Measurements from ENCODE around the gene RASL11B.

Gene RASL11B

GRCh38 chr4:52889778-52890520, 27.8 kb downstream of the RASL11B start:
- Histone ChIP-seq H3K27me3 (ENCODE audit: control insufficient read depth, insufficient read depth, low read length) (no peaks in the 10 kb centered on the region), H3K9ac (ENCODE audit: low read length) (no peak overlapping the region), H3K9me3 (ENCODE audit: control insufficient read depth, insufficient read depth, low read depth, low read length) (peaks cover 4% of the 10 kb centered on the region; the same call in 1 of the 2 replicates), H3K4me1 (ENCODE audit: control insufficient read depth, insufficient read depth, low read length) (no peaks in the 10 kb centered on the region), H3K4me3 (ENCODE audit: low read depth, low read length) (no peak overlapping the region), H3K27ac (ENCODE audit: low read depth, low read length) (no peak overlapping the region), H3K36me3 (ENCODE audit: control insufficient read depth, insufficient read depth, low read length) (no peaks in the 10 kb centered on the region)

- Histone ChIP-seq H3K9me3 (ENCODE audit: control insufficient read depth, insufficient read depth, low read depth, low read length) (peaks cover 4% of the 10 kb centered on the region), H3K4me1 (ENCODE audit: control insufficient read depth, insufficient read depth, low read length) (no peaks in the 10 kb centered on the region), H3K36me3 (ENCODE audit: control insufficient read depth, insufficient read depth, low read length) (no peaks in the 10 kb centered on the region), H3K27ac (ENCODE audit: low read depth, low read length) (no peak overlapping the region), H3K27me3 (ENCODE audit: control insufficient read depth, insufficient read depth, low read length) (no peaks in the 10 kb centered on the region), H3K9ac (ENCODE audit: low read length) (no peak overlapping the region), H3K4me3 (ENCODE audit: low read depth, low read length) (no peak overlapping the region)
These were observed 28.3 kb downstream of the RASL11B start for GRCh38 chr4:52890521-52890791.

GRCh38 chr4:52891743-52892142, 29.6 kb downstream of the RASL11B start:
- Histone ChIP-seq H3K27ac (ENCODE audit: low read depth, low read length) (no peak overlapping the region), H3K9ac (ENCODE audit: low read length) (no peak overlapping the region), H3K27me3 (ENCODE audit: control insufficient read depth, insufficient read depth, low read length) (no peaks in the 10 kb centered on the region), H3K9me3 (ENCODE audit: control insufficient read depth, insufficient read depth, low read depth, low read length) (peaks cover 4% of the 10 kb centered on the region; the same call in 1 of the 2 replicates), H3K4me3 (ENCODE audit: low read depth, low read length) (no peak overlapping the region), H3K36me3 (ENCODE audit: control insufficient read depth, insufficient read depth, low read length) (no peaks in the 10 kb centered on the region), H3K4me1 (ENCODE audit: control insufficient read depth, insufficient read depth, low read length) (no peaks in the 10 kb centered on the region)

- H3K27me3 ChIP-seq (ENCODE audit: control insufficient read depth, insufficient read depth, low read length) = no peaks in the 10 kb centered on the region
- no peak overlapping the region for H3K27ac ChIP-seq (ENCODE audit: low read depth, low read length)
- no peak overlapping the region for H3K9ac ChIP-seq (ENCODE audit: low read length)
- H3K9me3 ChIP-seq (ENCODE audit: control insufficient read depth, insufficient read depth, low read depth, low read length) = no peaks in the 10 kb centered on the region; the same call in 1 of the 2 replicates
- no peak overlapping the region for H3K4me3 ChIP-seq (ENCODE audit: low read depth, low read length)
- H3K36me3 ChIP-seq (ENCODE audit: control insufficient read depth, insufficient read depth, low read length) = no peaks in the 10 kb centered on the region
- H3K4me1 ChIP-seq (ENCODE audit: control insufficient read depth, insufficient read depth, low read length) = no peaks in the 10 kb centered on the region
These were observed 30.8 kb downstream of the RASL11B start for GRCh38 chr4:52892880-52893279.

- no peak overlapping the region for H3K4me3 ChIP-seq (ENCODE audit: low read depth, low read length)
- H3K27me3 ChIP-seq (ENCODE audit: control insufficient read depth, insufficient read depth, low read length) = no peaks in the 10 kb centered on the region
- no peak overlapping the region for H3K27ac ChIP-seq (ENCODE audit: low read depth, low read length)
- H3K36me3 ChIP-seq (ENCODE audit: control insufficient read depth, insufficient read depth, low read length) = no peaks in the 10 kb centered on the region
- H3K9ac ChIP-seq (ENCODE audit: low read length) = no peak overlapping the region
- no peaks in the 10 kb centered on the region; the same call in 1 of the 2 replicates for H3K9me3 ChIP-seq (ENCODE audit: control insufficient read depth, insufficient read depth, low read depth, low read length)
- no peaks in the 10 kb centered on the region for H3K4me1 ChIP-seq (ENCODE audit: control insufficient read depth, insufficient read depth, low read length)
These were observed 32.3 kb downstream of the RASL11B start for GRCh38 chr4:52894443-52894842.

GRCh38 chr4:52903273-52903672, 41.2 kb downstream of the RASL11B start:
- Histone ChIP-seq H3K4me1 (ENCODE audit: control insufficient read depth, insufficient read depth, low read length) (no peaks in the 10 kb centered on the region), H3K9ac (ENCODE audit: low read length) (no peak overlapping the region), H3K4me3 (ENCODE audit: low read depth, low read length) (no peak overlapping the region), H3K27me3 (ENCODE audit: control insufficient read depth, insufficient read depth, low read length) (no peaks in the 10 kb centered on the region), H3K36me3 (ENCODE audit: control insufficient read depth, insufficient read depth, low read length) (0 out of 2 replicates have a peak, but pooled peaks cover 5% of the 10 kb centered on the region), H3K9me3 (ENCODE audit: control insufficient read depth, insufficient read depth, low read depth, low read length) (peaks cover 20% of the 10 kb centered on the region), H3K27ac (ENCODE audit: low read depth, low read length) (no peak overlapping the region)

- no peaks in the 10 kb centered on the region for H3K4me1 ChIP-seq (ENCODE audit: control insufficient read depth, insufficient read depth, low read length)
- peaks cover 20% of the 10 kb centered on the region for H3K9me3 ChIP-seq (ENCODE audit: control insufficient read depth, insufficient read depth, low read depth, low read length)
- H3K27ac ChIP-seq (ENCODE audit: low read depth, low read length) = no peak overlapping the region
- no peak overlapping the region for H3K4me3 ChIP-seq (ENCODE audit: low read depth, low read length)
- H3K27me3 ChIP-seq (ENCODE audit: control insufficient read depth, insufficient read depth, low read length) = no peaks in the 10 kb centered on the region
- H3K36me3 ChIP-seq (ENCODE audit: control insufficient read depth, insufficient read depth, low read length) = 0 out of 2 replicates have a peak, but pooled peaks cover 5% of the 10 kb centered on the region
- no peak overlapping the region for H3K9ac ChIP-seq (ENCODE audit: low read length)
These were observed 42.3 kb downstream of the RASL11B start for GRCh38 chr4:52904421-52904820.

- H3K9me3 ChIP-seq (ENCODE audit: control insufficient read depth, insufficient read depth, low read depth, low read length) = no peaks in the 10 kb centered on the region
- no peak overlapping the region for H3K4me3 ChIP-seq (ENCODE audit: low read depth, low read length)
- no peaks in the 10 kb centered on the region for H3K36me3 ChIP-seq (ENCODE audit: control insufficient read depth, insufficient read depth, low read length)
- H3K9ac ChIP-seq (ENCODE audit: low read length) = no peak overlapping the region
- H3K4me1 ChIP-seq (ENCODE audit: control insufficient read depth, insufficient read depth, low read length) = no peaks in the 10 kb centered on the region
- no peak overlapping the region for H3K27ac ChIP-seq (ENCODE audit: low read depth, low read length)
- H3K27me3 ChIP-seq (ENCODE audit: control insufficient read depth, insufficient read depth, low read length) = no peaks in the 10 kb centered on the region
These were observed 45.4 kb downstream of the RASL11B start for GRCh38 chr4:52907510-52907909.

GRCh38 chr4:52910115-52910514, 48.0 kb downstream of the RASL11B start:
- no peaks in the 10 kb centered on the region for H3K27me3 ChIP-seq (ENCODE audit: control insufficient read depth, insufficient read depth, low read length)
- no peak overlapping the region for H3K27ac ChIP-seq (ENCODE audit: low read depth, low read length)
- no peak overlapping the region for H3K4me3 ChIP-seq (ENCODE audit: low read depth, low read length)
- H3K9me3 ChIP-seq (ENCODE audit: control insufficient read depth, insufficient read depth, low read depth, low read length) = no peaks in the 10 kb centered on the region
- peaks cover 6% of the 10 kb centered on the region; the same call in 1 of the 2 replicates for H3K4me1 ChIP-seq (ENCODE audit: control insufficient read depth, insufficient read depth, low read length)
- no peaks in the 10 kb centered on the region for H3K36me3 ChIP-seq (ENCODE audit: control insufficient read depth, insufficient read depth, low read length)
- H3K9ac ChIP-seq (ENCODE audit: low read length) = no peak overlapping the region

GRCh38 chr4:52911684-52912294, 49.7 kb downstream of the RASL11B start:
- no peak overlapping the region for H3K27ac ChIP-seq (ENCODE audit: low read depth, low read length)
- no peaks in the 10 kb centered on the region for H3K27me3 ChIP-seq (ENCODE audit: control insufficient read depth, insufficient read depth, low read length)
- H3K36me3 ChIP-seq (ENCODE audit: control insufficient read depth, insufficient read depth, low read length) = no peaks in the 10 kb centered on the region
- no peaks in the 10 kb centered on the region for H3K9me3 ChIP-seq (ENCODE audit: control insufficient read depth, insufficient read depth, low read depth, low read length)
- no peak overlapping the region for H3K9ac ChIP-seq (ENCODE audit: low read length)
- peaks cover 8% of the 10 kb centered on the region; the same call in 1 of the 2 replicates for H3K4me1 ChIP-seq (ENCODE audit: control insufficient read depth, insufficient read depth, low read length)
- no peak overlapping the region for H3K4me3 ChIP-seq (ENCODE audit: low read depth, low read length)

- H3K4me1 ChIP-seq (ENCODE audit: control insufficient read depth, insufficient read depth, low read length) = peaks cover 12% of the 10 kb centered on the region
- no peaks in the 10 kb centered on the region for H3K9me3 ChIP-seq (ENCODE audit: control insufficient read depth, insufficient read depth, low read depth, low read length)
- H3K27ac ChIP-seq (ENCODE audit: low read depth, low read length) = no peak overlapping the region
- no peaks in the 10 kb centered on the region for H3K36me3 ChIP-seq (ENCODE audit: control insufficient read depth, insufficient read depth, low read length)
- no peak overlapping the region for H3K9ac ChIP-seq (ENCODE audit: low read length)
- H3K27me3 ChIP-seq (ENCODE audit: control insufficient read depth, insufficient read depth, low read length) = no peaks in the 10 kb centered on the region
- H3K4me3 ChIP-seq (ENCODE audit: low read depth, low read length) = no peak overlapping the region
These were observed 50.5 kb downstream of the RASL11B start for GRCh38 chr4:52912608-52913007.
